ENCODE measurements around the gene COX6A2.

The COX6A2 gene

GRCh38 chr16:31470615-31471014, 42.5 kb upstream of the COX6A2 start:
- H3K4me3 ChIP-seq (ENCODE audit: low read length), result no peak overlapping the region
- H3K27me3 ChIP-seq (ENCODE audit: control insufficient read depth, insufficient read depth, low read length), result no peaks in the 10 kb centered on the region
- peak overlapping the region; percentile 81 for H3K9ac ChIP-seq (ENCODE audit: low read length)
- H3K27ac ChIP-seq (ENCODE audit: low read depth, low read length), result peak overlapping the region; percentile 98
- peaks cover 19% of the 10 kb centered on the region for H3K36me3 ChIP-seq (ENCODE audit: control insufficient read depth, insufficient read depth, low read length)
- H3K4me1 ChIP-seq (ENCODE audit: control insufficient read depth, insufficient read depth, low read length), result peaks cover 21% of the 10 kb centered on the region

- H3K9ac ChIP-seq (ENCODE audit: low read length), result no peak overlapping the region
- no peak overlapping the region for H3K4me3 ChIP-seq (ENCODE audit: low read length)
- H3K4me1 ChIP-seq (ENCODE audit: control insufficient read depth, insufficient read depth, low read length), result peaks cover 10% of the 10 kb centered on the region
- H3K27me3 ChIP-seq (ENCODE audit: control insufficient read depth, insufficient read depth, low read length), result no peaks in the 10 kb centered on the region
- peaks cover 14% of the 10 kb centered on the region for H3K36me3 ChIP-seq (ENCODE audit: control insufficient read depth, insufficient read depth, low read length)
- H3K27ac ChIP-seq (ENCODE audit: low read depth, low read length), result no peak overlapping the region
These were observed 39.7 kb upstream of the COX6A2 start for GRCh38 chr16:31467858-31468257.

- Histone ChIP-seq H3K27me3 (ENCODE audit: control insufficient read depth, insufficient read depth, low read length) (no peaks in the 10 kb centered on the region), H3K36me3 (ENCODE audit: control insufficient read depth, insufficient read depth, low read length) (peaks cover 19% of the 10 kb centered on the region), H3K4me3 (ENCODE audit: low read length) (no peak overlapping the region), H3K27ac (ENCODE audit: low read depth, low read length) (no peak overlapping the region), H3K9ac (ENCODE audit: low read length) (no peak overlapping the region), H3K4me1 (ENCODE audit: control insufficient read depth, insufficient read depth, low read length) (peaks cover 10% of the 10 kb centered on the region)
These were observed 39.1 kb upstream of the COX6A2 start for GRCh38 chr16:31467151-31467773.

- no peaks in the 10 kb centered on the region for H3K27me3 ChIP-seq (ENCODE audit: control insufficient read depth, insufficient read depth, low read length)
- no peak overlapping the region for H3K27ac ChIP-seq (ENCODE audit: low read depth, low read length)
- H3K9ac ChIP-seq (ENCODE audit: low read length), result no peak overlapping the region
- H3K4me3 ChIP-seq (ENCODE audit: low read length), result no peak overlapping the region
- peaks cover 8% of the 10 kb centered on the region for H3K4me1 ChIP-seq (ENCODE audit: control insufficient read depth, insufficient read depth, low read length)
- peaks cover 23% of the 10 kb centered on the region for H3K36me3 ChIP-seq (ENCODE audit: control insufficient read depth, insufficient read depth, low read length)
These were observed 38.3 kb upstream of the COX6A2 start for GRCh38 chr16:31466381-31466841.

GRCh38 chr16:31465788-31466370, 37.7 kb upstream of the COX6A2 start:
- Histone ChIP-seq H3K4me3 (ENCODE audit: low read length) (no peak overlapping the region), H3K4me1 (ENCODE audit: control insufficient read depth, insufficient read depth, low read length) (peaks cover 3% of the 10 kb centered on the region), H3K9ac (ENCODE audit: low read length) (no peak overlapping the region), H3K27me3 (ENCODE audit: control insufficient read depth, insufficient read depth, low read length) (no peaks in the 10 kb centered on the region), H3K36me3 (ENCODE audit: control insufficient read depth, insufficient read depth, low read length) (peaks cover 23% of the 10 kb centered on the region), H3K27ac (ENCODE audit: low read depth, low read length) (no peak overlapping the region)

DNA sequence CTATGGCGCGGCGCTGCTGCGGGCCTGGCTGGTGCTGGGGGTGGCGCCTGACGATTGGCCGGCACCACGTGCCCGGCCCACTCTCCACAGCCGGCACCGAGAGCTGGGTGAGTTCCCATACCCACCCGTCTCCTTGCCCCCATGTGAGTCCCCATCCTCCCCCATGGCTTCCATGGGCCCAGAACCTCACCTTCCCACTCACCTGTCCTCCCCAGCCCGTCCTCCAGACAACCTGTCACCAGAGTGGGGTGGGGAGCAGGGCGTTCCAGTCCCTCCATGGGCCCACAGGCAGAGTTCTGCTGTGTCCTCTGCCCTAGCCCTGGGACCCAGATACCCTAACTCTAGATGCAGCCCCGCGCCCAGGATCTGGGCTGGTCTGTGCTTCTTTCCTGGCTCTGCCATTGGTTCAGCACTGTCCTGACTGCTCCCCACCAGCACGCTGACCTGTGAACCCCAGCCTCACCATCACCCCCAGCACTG, 36.7 kb upstream of the COX6A2 start:
- H3K4me1 ChIP-seq (ENCODE audit: control insufficient read depth, insufficient read depth, low read length), result peaks cover 3% of the 10 kb centered on the region
- H3K4me3 ChIP-seq (ENCODE audit: low read length), result no peak overlapping the region
- no peaks in the 10 kb centered on the region for H3K27me3 ChIP-seq (ENCODE audit: control insufficient read depth, insufficient read depth, low read length)
- H3K9ac ChIP-seq (ENCODE audit: low read length), result no peak overlapping the region
- H3K27ac ChIP-seq (ENCODE audit: low read depth, low read length), result no peak overlapping the region
- H3K36me3 ChIP-seq (ENCODE audit: control insufficient read depth, insufficient read depth, low read length), result peaks cover 23% of the 10 kb centered on the region

- Histone ChIP-seq H3K4me1 (ENCODE audit: control insufficient read depth, insufficient read depth, low read length) (peaks cover 3% of the 10 kb centered on the region), H3K27ac (ENCODE audit: low read depth, low read length) (no peak overlapping the region), H3K9ac (ENCODE audit: low read length) (no peak overlapping the region), H3K27me3 (ENCODE audit: control insufficient read depth, insufficient read depth, low read length) (no peaks in the 10 kb centered on the region), H3K36me3 (ENCODE audit: control insufficient read depth, insufficient read depth, low read length) (peaks cover 23% of the 10 kb centered on the region), H3K4me3 (ENCODE audit: low read length) (no peak overlapping the region)
These were observed 36.2 kb upstream of the COX6A2 start for GRCh38 chr16:31464348-31464769.

GRCh38 chr16:31461921-31462804, 34.0 kb upstream of the COX6A2 start:
- H3K27me3 ChIP-seq (ENCODE audit: control insufficient read depth, insufficient read depth, low read length), result no peaks in the 10 kb centered on the region
- H3K36me3 ChIP-seq (ENCODE audit: control insufficient read depth, insufficient read depth, low read length), result peaks cover 23% of the 10 kb centered on the region
- H3K4me3 ChIP-seq (ENCODE audit: low read length), result no peak overlapping the region
- H3K27ac ChIP-seq (ENCODE audit: low read depth, low read length), result no peak overlapping the region
- H3K4me1 ChIP-seq (ENCODE audit: control insufficient read depth, insufficient read depth, low read length), result peaks cover 14% of the 10 kb centered on the region
- H3K9ac ChIP-seq (ENCODE audit: low read length), result no peak overlapping the region

DNA sequence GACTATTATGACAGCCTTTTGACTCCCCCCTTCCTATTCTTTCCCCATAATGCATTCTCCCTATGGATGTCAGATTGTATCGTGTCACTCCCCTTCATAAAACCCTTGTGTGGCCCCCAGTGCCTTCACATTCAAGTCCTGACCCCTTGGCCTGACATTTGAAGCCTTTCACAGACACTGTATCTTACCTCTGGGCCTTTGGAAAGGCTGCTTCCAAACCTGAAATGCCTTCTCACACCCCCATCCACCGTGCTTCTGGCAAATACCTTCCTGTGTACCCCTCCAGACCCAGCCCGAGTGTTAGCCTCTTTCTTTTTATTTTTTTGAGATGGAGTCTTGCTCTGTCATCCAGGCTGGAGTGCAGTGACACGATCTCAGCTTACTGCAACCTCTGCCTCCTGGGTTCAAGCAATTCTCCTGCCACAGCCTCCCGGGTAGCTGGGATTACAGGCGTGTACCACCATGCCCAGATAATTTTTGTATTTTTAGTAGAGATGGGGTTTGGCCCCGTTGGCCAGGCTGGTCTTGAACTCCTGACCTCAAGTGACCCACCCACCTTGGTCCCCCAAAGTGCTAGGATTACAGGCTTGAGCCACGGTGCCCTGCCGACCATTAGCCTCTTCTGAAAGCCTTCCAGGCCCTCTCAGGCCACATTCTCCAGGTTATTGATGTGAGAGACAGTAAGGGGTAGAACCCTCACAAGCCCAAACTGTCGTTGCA, 33.2 kb upstream of the COX6A2 start:
- H3K9ac ChIP-seq (ENCODE audit: low read length), result no peak overlapping the region
- H3K4me3 ChIP-seq (ENCODE audit: low read length), result no peak overlapping the region
- H3K36me3 ChIP-seq (ENCODE audit: control insufficient read depth, insufficient read depth, low read length), result peaks cover 23% of the 10 kb centered on the region
- H3K4me1 ChIP-seq (ENCODE audit: control insufficient read depth, insufficient read depth, low read length), result peaks cover 22% of the 10 kb centered on the region
- no peak overlapping the region for H3K27ac ChIP-seq (ENCODE audit: low read depth, low read length)
- no peaks in the 10 kb centered on the region for H3K27me3 ChIP-seq (ENCODE audit: control insufficient read depth, insufficient read depth, low read length)

DNA sequence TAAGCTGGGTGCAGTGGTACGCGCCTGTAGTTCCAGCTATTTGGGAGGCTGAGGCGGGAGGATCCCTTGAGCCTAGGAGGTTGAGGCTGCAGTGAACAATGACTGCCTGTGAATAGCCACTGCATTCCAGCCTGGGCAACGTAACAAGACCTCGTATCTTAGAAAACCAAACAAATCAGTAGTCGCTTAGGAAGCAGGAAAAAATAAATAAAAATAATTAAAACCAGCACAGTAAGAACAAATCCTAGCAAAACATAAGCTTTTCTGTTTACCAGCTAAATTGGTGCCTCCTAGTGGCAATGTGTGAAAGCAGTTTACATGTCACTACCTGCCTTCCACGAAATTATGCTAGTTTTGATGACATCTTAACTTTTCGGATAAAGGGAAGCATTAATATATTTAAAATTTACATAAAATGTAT, 32.4 kb upstream of the COX6A2 start:
- H3K36me3 ChIP-seq (ENCODE audit: control insufficient read depth, insufficient read depth, low read length), result peaks cover 19% of the 10 kb centered on the region

GRCh38 chr16:31459687-31460581, 31.8 kb upstream of the COX6A2 start:
- H3K4me1 ChIP-seq (ENCODE audit: control insufficient read depth, insufficient read depth, low read length), result peaks cover 23% of the 10 kb centered on the region

More for the DNA sequence above, 32.4 kb upstream of the COX6A2 start:
- peaks cover 23% of the 10 kb centered on the region for H3K4me1 ChIP-seq (ENCODE audit: control insufficient read depth, insufficient read depth, low read length)
- H3K27me3 ChIP-seq (ENCODE audit: control insufficient read depth, insufficient read depth, low read length), result no peaks in the 10 kb centered on the region
- no peak overlapping the region for H3K9ac ChIP-seq (ENCODE audit: low read length)
- H3K27ac ChIP-seq (ENCODE audit: low read depth, low read length), result peak overlapping the region; percentile 69
- peak overlapping the region; percentile 68 for H3K4me3 ChIP-seq (ENCODE audit: low read length)

More at GRCh38 chr16:31459687-31460581, 31.8 kb upstream of the COX6A2 start:
- Histone ChIP-seq H3K27me3 (ENCODE audit: control insufficient read depth, insufficient read depth, low read length) (no peaks in the 10 kb centered on the region), H3K27ac (ENCODE audit: low read depth, low read length) (peak overlapping the region; percentile 100), H3K4me3 (ENCODE audit: low read length) (peak overlapping the region; percentile 82), H3K36me3 (ENCODE audit: control insufficient read depth, insufficient read depth, low read length) (peaks cover 18% of the 10 kb centered on the region), H3K9ac (ENCODE audit: low read length) (peak overlapping the region; percentile 97)

Measured in rectal smooth muscle tissue (tissue), 1 donor.